GM21576 (cell line): ENCODE results near the gene STK40.

Experiments used
- ATAC-seq: cut with Tn5 transposase; IDR thresholded peaks from one replicate; pipeline ENCODE4 v1.9.1; 2021; ENCODE audit warnings: mild to moderate bottlenecking, moderate library complexity; ENCODE audit not compliant: unreplicated experiment

Gene STK40

DNA sequence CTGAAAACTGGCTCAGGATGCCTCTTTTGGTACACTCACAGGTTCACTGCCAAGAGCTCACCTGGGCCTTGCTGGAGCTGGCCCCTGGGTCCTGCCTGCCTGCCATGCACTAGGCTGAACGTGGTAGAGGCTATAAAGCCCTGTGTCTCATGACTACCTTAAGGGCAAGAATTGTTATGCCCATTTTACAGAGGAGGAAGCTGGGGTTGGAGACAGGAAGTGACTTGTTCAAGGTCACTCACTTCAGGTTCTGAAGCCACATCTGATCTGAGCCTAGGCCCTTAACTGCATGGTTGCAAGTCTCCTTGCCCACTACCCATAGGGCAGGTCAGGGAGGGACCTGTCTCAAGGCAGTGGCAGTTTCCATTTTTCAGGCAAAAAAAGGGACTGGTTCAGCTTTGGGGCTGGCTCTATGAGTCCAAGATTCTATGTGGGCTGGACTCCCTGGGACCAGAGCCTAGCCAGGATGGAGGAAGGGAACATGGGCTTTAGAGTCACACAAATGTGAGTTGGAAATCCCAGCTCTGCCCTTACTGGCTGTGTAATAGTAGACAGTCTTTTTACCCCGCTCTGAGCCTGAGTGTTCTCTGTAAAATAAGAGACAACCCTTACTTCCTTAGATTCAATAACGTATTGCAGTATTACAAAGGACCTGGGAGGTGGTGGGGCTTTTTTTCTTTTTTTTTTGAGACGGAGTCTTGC is 7.8 kb downstream of the STK40 start:
- ATAC-seq: no peak

DNA sequence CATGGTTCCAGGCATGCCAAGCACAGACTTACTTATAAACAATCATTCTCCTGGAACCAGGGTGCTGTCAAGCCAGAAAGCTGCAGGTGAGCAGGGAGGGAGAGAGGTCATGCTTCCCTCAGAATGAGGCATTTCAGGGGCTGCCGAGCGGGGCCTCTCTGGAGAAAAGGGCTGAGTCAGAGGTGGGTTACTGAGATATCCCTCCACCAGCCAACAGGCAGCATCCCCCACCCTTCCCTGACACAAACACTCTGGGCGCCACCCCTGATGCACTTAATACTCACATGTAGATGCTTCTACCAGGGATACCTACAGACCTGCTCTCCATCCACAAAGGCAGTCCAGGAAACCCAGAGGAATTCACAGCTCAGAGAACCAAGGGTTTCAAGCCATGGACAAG is 13.1 kb downstream of the STK40 start:
- no peak for ATAC-seq

DNA sequence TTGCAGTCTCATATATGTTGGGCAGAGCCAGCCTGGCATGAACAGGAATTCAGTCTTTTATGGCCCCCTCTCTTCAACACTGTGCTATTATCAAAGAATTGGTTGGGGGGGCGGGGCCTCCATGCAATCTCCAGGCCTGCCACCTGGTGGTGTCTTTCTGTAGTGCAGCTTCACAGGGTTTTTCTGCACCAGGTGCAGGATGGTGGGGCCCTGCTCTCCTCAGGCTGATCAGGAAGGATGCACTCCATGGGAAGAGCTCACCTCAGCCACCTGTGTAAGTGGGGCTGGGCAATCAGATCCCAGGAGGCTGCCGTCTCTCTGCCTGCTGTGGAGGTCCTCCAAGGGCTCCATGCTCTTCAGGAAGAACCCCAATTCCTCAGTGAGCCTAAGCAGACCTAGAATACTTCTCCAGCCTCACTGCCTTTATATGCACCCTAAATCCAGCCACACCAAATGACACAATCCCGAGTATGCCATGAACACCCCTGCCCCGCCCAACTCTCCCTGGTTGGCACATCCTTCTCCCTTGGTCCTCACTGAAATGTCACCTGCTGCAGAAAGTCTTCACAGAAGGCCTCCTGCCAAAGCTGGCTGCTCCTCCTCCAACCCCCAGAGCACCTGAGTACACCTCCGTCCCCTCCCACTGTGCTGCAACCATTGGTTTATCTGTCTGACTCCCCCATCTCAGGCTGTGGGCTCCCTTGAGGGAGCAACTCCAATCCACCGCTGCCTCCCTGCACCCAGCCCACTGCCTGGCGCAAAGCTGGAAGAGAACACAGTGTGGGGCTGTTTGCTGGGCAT is 16.5 kb downstream of the STK40 start:
- no peak for ATAC-seq

DNA sequence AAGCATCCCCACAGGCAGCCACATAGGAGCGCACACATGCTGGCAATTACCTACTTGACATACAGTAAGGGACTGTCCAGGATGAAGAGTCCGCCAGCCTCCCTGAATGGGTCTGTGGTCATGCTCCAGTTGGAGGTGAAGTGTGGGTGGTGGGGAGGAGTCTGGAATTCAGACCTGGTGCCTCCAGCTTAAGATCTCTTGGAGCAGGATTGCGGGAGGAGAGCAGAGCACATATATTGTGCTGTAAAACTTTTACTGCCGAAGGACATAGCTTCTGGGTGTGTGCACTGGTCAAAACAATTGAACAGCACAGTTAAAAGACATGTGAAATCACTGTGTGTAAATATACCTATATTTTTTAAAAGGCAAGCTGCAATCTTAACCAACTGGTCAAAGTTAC is 17.9 kb downstream of the STK40 start:
- no peak for ATAC-seq

DNA sequence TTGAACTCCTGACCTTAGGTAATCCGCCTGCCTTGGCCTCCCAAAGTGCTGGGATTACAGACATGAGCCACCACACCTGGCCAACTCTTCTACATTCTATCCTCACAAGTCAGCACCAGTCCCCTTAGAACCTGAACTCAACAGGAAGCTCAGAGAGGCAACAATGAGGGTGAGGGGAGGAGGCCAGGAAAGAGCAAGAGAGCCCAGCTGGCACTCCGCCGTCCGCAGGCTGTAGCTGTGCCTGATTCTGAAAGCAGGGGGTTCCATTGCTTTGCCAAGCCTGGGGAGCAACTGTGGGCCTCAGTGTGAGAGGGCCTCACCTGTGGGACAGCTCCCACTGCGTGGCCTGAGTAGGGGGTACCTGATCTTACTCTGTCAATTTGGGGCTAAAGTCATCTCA is 18.7 kb downstream of the STK40 start:
- ATAC-seq: no peak

DNA sequence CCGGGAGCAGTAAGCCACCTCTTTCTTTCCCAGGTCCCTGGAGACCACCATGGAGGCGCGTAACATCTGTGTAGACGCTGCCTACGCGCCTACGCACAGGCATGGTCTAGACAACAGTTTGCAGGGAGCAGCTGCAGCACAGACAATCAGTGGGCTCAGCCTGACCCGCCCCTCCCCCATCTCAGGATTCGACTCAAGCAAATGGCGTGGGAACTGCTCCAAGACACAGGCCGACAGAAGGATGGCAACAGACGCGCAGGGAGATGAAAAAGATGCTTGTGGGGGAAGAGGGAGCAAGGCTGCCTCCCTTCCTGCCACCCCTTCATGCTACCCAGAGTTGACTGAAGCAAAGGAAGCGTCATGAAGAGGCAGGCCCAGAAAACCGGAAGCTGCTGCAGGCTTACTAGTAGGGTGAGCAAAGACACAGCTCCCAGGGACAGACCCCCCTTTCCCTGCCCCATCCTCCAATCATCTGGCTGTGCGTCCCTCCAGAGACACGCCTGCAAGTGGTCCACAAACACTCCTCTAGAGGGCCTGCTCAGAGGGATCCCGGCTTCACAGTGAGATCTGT is 19.5 kb downstream of the STK40 start:
- ATAC-seq: no peak

DNA sequence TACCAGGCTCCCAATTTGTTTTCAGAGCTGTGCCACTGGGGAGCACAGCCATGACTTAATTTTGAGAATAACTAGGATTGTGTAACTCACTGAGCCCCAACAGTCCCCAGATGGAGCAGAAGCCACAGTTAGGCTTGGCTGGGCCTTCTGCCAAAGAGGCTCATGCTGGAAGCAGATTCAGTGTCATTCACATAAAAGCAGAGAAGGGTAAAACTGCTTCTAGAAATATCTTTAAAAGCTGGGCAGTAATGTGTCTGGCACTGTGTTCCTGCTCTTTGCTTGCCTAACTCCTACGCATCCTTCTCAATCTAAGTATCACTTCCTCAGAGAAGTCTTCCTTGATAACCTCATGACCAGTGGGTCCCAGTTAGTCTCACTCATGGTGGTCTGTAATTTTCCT is 20.3 kb downstream of the STK40 start:
- ATAC-seq: no peak

DNA sequence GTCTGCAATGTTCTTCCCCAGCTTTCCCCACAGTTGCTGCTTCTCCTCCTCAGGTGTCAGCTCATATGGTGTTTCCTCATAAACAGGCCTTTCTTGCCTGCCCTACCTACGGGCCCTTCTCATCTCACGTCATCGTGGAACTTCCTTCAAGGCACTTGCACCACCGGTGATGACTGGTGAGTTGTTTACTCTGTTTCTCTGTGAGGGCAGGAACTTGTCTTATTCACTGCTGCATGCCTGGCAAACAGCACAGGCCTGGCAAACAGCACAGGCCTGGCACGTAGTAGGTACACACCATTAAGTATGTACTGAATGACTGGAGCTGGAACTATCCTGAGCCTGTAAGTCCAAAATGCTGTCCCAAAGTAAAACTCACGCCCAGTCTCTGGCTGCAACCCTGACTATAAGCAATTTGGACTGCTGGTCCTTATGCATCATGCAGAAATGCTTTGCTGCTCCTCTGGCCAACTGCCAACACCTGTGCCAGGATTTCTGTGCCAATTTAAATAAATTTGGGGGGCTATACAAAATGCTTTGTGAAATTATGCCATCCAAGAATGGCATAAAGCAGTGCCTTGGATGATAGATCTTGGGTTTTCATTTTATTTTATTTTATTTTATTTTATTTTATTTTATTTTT is 25.7 kb downstream of the STK40 start:
- no peak for ATAC-seq

DNA sequence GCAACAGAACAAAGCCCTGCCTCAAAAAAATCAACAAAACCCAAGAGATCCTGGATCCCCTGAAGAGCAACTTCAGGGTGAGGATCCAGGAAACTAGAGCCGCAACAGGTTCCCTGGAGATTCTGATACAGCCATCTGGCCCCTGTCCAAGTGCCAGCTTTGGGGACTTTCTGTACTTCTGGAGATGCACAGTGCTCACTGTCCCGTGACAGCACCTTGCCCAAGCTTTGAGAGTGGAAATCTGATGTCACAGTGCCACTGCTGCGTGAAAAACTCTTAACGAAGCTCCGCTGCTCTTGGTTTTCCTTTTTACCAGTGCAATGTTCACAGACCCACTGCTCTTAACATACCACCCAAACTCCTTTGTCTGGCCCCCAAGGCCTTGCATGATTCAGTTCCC is 26.3 kb downstream of the STK40 start:
- ATAC-seq: no peak

DNA sequence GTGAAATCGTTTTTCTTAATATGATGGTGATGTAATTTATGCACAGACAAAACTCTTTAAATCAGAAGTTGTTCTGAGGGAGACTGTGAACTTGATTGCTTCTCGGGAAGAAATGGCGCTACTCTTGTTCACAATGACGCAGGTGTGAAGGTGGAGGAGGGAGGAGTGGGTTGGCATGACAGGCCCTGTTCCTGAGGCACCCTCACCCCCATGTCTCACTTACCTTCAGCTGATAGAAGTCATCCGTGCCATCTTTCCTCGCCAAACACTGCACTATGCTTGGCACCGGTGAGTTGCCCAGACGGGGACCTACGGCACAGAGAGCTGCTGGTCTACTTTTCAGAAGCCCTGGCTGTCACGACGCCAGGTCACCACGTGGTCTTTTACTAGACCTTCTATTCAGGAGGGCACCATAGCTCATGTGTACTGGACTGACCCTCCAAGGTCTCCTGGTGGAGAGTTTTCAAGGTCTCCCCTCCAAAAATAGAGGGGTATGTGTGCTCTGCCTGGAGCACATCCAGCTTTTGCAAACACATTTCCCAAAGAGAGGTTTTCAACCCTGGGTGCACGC is 27.1 kb downstream of the STK40 start:
- no peak for ATAC-seq

DNA sequence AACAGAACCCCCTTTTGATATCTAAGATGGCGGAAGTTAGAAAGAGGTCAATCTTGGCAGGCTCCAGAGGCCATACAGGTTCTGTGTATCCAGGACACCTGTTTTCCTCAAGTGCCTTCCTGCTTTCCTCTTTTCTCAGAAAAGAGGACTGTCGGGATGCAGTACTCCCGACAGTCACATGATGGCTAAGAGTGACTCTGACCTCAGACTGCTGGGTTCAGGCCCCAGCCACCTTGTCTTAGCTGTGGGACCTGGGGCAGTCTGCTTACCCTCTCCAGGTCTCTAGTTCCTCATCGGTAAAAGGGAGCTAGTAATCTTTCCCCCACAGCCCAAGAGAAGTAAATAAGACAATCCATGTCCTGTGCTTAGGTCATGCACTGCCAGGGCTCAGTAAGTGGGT is 29.9 kb downstream of the STK40 start:
- ATAC-seq: no peak

DNA sequence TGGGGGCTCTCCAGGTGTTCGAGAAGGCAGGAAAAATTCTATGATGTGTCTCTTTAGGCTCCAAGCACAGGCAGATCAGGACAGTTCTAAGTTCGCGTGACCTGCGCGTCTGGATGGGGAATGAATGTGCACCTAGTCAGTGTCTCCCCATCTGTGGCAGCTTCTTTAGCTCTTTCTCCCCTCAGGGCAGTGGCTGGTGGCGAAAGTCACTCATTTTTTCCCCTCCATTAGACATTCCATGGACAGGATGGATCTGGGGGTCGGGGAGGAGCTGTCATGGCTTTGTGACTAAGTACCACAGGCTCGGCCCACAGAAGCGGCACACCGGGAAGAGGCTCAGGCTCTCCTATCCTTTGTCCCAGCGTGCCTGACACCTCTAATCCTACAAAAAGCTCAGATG is 31.2 kb downstream of the STK40 start:
- no peak for ATAC-seq

DNA sequence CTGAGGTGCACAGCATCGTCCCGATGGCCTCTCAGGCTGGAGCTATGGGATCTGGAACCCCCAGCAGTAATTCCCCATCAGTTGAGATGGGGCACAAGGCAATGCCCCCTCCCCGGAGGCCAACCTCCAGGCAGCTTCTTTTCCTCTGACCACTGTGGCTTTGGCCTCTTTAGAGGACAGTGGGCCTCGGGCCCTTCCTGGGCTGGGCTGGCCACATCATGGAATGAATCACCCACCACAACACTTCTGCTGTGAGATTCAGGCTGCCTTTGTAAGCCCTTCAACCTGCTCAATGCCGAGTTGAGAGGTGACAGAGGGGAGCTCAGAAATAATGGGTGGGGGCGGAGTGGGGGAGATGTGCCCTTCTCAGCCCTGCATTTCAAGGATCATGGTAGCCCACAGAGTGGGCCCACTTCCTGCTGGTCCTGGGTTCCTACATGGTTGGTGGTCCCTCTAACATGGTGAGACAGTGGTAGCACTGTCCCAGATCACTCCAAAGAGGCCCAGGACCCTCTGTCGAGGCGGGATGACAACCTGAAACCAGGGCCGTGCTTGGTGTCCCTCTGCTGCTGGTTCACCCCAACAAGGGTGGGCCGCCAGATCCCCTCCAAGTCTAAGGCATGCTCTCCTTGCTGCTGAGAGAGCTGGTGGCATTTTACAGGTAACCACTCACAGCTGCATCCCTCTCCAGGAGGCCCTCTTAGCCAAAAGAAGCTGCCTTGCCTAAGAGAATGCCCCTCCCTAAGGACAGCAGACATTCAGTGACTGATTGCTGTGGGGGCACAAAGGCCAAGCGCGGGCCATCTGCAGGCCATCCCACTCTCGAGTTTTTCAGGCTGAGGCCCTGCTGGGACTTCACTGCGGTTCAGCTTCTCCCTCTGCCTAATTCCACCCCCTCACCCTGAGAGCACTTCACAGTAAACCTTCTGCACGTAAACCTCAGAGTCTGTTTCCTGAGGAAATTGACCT is 32.5 kb downstream of the STK40 start:
- ATAC-seq: no peak

DNA sequence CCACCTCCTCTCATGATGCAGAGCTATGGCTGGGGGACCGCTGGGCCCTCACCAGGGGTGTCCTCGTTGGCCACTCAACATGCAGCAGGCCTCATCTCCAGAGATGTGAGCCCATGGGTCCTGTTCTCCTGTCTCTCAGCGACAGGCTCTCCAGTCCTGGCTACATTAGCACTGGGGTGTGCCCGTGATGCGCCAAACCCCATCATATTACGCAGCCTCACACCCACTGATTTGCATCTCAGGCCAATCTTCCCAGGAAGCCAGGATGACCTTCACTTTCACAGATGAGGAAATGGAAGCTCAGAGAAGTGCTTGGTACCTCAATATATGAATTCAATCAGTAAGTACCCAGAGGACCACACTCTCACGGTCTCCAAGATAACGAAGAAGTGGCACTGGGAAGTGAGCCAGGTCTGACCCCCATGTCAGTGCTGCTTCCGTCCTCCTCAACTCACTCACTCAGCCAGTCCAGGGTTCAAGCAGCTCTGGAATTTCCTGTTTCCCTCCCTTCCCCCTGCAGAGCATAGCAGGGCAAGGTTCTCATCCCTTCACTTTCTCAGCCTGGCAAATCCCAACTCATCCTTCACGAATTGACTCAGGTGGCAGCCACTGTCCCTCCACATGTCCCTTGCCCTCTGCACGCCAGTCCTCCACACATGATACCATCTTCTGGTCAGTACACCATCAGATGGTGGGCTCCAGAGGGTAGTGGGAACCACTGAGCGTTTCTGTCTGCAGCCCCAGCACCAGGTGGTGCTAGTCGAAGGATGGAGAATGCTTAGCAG is 33.4 kb downstream of the STK40 start:
- ATAC-seq: no peak

DNA sequence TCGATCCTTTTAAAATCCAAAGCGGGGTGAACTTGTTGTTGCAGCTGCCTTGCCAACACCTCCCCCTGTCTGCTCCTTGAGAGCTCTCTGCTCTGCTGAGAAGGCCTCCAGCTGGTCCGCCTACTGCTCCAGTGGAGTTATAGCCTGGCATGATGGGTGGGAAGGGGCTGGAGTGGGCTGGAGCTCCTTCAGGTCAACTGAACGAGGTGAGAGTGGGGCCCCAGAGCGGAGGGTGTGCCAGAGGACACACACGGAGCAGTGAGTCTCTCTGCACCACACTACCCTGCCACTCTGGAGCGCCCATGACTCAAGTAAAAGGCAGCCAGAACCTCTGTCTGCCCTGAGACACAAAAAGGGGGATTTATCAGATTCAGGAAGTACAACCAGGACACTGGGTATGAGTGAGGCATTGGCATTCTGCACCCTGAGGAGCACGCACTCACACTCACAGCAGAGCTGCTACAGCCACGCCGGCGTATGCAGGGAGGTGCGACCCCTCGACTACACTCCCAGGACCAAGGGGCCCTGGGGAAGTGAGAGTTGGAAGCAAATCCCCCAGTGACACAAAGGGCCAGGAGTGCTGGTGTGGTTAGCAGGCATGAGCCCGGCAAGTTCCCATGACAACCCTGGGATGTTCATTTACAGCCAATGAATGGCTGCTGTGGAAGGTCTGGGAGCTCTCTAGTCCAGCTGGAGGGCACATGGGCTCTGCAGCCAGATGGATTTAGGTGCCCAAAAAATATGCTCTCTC is 34.3 kb downstream of the STK40 start:
- no peak for ATAC-seq

DNA sequence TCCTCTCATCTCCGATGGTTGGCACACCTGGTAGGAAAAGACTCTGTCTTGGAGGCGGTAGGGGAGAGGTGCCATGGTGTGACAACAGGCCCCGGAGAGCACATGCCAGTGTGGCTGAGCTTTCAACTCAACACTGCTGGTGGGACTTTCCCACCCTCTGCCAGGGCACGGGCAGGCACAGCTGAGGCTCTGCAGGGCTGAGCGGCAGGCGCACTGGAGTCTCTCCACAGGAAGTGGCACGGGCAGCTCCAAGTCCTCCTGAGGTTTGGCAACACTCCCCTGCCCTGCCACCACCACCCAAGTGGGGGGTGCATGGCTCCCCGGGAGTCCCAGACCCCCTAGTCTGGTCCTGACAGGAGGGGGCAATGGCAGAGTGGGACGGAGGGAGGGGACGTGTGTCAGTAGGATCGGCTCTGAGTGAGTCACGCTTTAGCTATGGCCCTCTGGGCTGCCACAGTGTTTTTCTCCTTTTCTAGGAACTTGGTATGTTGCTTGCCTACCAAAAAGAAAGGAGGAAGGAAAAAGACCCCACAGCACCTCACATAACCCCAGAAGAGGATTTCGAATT is 35.0 kb downstream of the STK40 start:
- no peak for ATAC-seq

DNA sequence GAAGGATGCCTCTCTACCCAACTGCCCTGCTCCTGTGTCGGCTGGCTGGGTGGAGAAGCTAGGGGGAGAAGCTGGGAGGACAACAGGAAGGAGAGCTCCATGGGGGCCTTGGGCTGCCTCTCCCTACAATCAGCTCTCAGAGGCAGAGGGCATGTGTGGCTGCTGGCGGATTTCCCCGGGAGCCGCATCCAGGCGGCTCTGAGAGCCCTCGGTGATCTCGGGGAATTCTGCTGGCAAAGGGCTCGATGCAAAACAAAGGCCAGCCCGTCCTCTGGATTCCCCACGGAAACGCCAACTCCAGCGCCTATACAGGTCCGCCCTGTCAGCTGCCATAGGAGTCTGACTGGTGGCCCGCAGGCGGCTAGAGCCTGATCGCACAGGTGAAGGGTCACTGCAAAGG is 35.9 kb downstream of the STK40 start:
- ATAC-seq: no peak

DNA sequence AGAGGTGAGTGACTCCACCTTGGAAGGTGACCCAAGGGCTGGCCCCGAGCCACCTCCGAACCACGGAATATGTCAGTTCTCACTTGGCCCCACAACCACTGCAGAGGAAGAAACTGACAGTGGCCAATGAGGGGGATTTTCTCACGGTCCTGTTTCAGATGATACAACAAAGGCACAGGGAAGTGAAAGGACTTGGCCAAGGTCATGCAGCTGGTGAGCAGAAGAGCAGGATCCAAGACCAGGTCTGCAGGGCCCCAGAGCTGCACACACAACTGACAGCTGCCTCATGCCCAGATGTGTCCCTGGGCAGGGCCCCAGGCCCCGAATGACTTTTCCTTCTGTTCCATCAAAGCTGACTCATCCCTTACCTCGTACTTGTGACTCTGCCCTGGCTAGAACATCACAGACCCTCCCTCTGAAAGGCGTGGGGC is 36.5 kb downstream of the STK40 start:
- peak; percentile 78 for ATAC-seq
